Colonic mucosa (tissue), 4 donors: ENCODE results near the gene TNFAIP8. TPM values are rescaled to one million over a fixed set of nuclear protein-coding genes. Genes with fewer than 3 reads are reported as not detected.

Experiments
- DNase-seq: peaks from one replicate; pipeline ENCODE4 v3.0.0-alpha.2; 2020
- H3K27ac ChIP-seq: fragments of 200-600 bp; one replicate; pipeline ENCODE4 v1.8.0; 2021
- H3K27me3 ChIP-seq: fragments of 200-600 bp; one replicate; pipeline ENCODE4 v1.8.0; 2021
- H3K36me3 ChIP-seq: fragments of 200-600 bp; one replicate; pipeline ENCODE4 v1.8.0; 2021
- H3K4me1 ChIP-seq: fragments of 200-600 bp; one replicate; pipeline ENCODE4 v1.8.0; 2021; ENCODE audit warnings: mild to moderate bottlenecking
- H3K4me3 ChIP-seq: fragments of 200-600 bp; one replicate; pipeline ENCODE4 v1.8.0; 2021
- H3K9ac ChIP-seq, 2 donors: one replicate each; pipeline ENCODE4 v1.7.0; 2013; ENCODE audit warnings: control low read depth in 2 of 2, low read depth in 2 of 2, low read length in 2 of 2
- H3K9me3 ChIP-seq: fragments of 200-600 bp; one replicate; pipeline ENCODE4 v1.8.0; 2021
- CTCF ChIP-seq: fragments of 200-600 bp; IDR thresholded peaks from one replicate; pipeline ENCODE4 v1.8.0; 2022; ENCODE audit warnings: antibody characterized with exemption, mild to moderate bottlenecking
- intact Hi-C: fragments of 100-400 bp; cut with DNase I; formaldehyde crosslinking; loops from one replicate; pipeline ENCODE4 v1.14.1; 2022
- total RNA-seq, 2 donors: library from RNA; stranded (reverse); fragmentation: NEBNext Ultra II Directional in 1 of 2; extraction: Animal tissue kit (Norgen Biotek cat#: 25700) in 1 of 2; gene quantifications; one replicate each; pipeline ENCODE4 v1.2.1, GENCODE V29; 2021
- donor health status: healthy.
- donor health status: DM: no; HTN: no; CAD: no.
- donor health status: DM: no; HTN: no; CAD: no.

TNFAIP8 gene
- total RNA-seq, 2 donors from 2014 or later = 11.0 to 12.7 TPM

DNA sequence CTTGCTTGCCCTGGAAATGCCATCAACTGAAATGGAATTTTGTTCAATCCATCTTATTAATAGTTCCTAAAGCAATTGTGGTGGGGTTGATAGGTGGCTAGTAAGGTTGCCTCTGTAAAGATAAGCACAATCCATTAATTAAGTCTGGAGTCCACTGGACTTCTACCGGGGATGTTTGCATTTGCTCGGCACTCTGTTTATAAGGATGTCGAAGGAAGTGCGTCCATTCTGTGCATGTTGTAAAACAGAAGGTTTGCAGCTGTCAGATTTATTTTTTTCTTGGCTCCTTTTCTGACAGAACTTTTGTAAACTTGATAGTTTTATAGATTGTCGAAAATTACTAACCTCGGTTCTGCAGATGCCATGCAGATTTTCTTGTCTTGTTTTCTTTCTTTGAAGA, 12.8 kb upstream of the TNFAIP8 start:
- Histone ChIP-seq H3K9ac (no peak overlapping the region), H3K36me3 (no peaks in the 10 kb centered on the region), H3K27ac (peak overlapping the region; percentile 24), H3K9me3 (no peaks in the 10 kb centered on the region), H3K4me3 (no peak overlapping the region), H3K4me1 (no peaks in the 10 kb centered on the region), H3K27me3 (no peaks in the 10 kb centered on the region)
- DNase-seq = no peak
- intact Hi-C loops = no loop called here
- TF ChIP-seq CTCF = no peak

DNA sequence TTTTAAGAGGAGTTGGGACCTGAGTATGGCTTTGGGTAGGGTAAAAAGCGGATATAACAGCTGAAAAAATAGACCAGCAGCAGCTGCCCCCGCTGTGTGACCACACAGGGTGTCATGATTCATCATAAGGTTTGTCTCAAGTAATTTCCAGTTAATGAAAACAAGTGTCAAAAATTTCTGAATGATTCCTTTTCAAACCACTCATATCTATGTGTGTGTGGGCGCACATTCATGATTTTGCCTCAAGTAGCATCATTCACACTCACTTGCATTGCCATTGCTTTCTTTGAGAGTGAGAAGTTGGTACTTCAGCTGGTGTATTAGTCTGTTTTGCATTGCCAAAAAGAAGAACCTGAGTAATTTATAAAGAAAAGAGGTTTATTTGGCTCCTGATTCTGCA, 12.1 kb upstream of the TNFAIP8 start:
- H3K4me3 ChIP-seq = no peak overlapping the region
- peaks cover under 1% of the 10 kb centered on the region for H3K4me1 ChIP-seq
- no peaks in the 10 kb centered on the region for H3K36me3 ChIP-seq
- no peaks in the 10 kb centered on the region for H3K9me3 ChIP-seq
- no peak overlapping the region for H3K9ac ChIP-seq
- no peak for DNase-seq
- H3K27me3 ChIP-seq = no peaks in the 10 kb centered on the region
- H3K27ac ChIP-seq = no peak overlapping the region
- no peak for TF ChIP-seq CTCF
- intact Hi-C loops = no loop called here

DNA sequence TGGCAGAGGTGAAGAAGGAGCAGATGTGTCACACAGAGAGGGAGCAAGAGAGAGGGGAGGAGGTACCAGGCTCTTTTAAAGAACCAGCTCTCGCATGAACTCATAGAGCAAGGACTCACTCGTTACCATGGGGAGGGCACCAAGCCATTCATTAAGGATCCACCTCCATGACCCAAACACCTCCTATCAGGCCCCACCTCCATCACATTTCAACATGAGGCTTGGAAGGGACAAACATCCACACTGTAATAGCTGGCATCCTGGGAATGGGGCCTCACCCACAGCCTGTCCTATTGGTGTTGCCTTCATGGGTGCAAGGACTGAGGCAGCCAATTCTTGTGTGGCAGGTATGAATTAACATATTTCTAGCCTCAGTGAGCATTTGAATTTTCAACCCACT, 11.6 kb upstream of the TNFAIP8 start:
- H3K36me3 ChIP-seq = no peaks in the 10 kb centered on the region
- H3K9ac ChIP-seq = no peak overlapping the region
- no peaks in the 10 kb centered on the region for H3K9me3 ChIP-seq
- H3K4me3 ChIP-seq = no peak overlapping the region
- no peak for DNase-seq
- no peak for TF ChIP-seq CTCF
- no peaks in the 10 kb centered on the region for H3K27me3 ChIP-seq
- intact Hi-C loops = no loop called here
- H3K27ac ChIP-seq = no peak overlapping the region
- H3K4me1 ChIP-seq = peaks cover 4% of the 10 kb centered on the region

DNA sequence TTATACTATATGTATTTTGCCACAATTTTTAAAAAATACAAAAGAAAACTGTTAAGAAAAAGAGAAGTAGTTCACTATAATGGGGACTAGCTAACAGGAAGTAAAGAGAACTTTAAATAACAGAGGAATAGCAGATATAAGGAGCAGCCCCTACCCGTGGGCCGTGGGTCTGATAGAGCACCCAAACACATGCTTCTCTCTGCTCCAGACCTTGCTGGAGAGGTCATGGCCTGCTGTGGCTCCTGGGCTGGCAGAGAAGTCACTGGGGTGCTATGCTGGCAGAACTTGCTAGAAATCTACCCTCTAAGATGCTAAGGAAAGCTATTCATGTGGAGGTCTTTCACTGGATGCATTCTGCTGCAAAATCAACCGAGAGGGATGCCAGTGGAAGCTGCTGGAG, 10.0 kb upstream of the TNFAIP8 start:
- H3K9ac ChIP-seq = no peak overlapping the region
- no peak for TF ChIP-seq CTCF
- no peaks in the 10 kb centered on the region for H3K36me3 ChIP-seq
- H3K27me3 ChIP-seq = no peaks in the 10 kb centered on the region
- intact Hi-C loops = no loop called here
- H3K27ac ChIP-seq = no peak overlapping the region
- H3K4me3 ChIP-seq = no peak overlapping the region
- peaks cover 4% of the 10 kb centered on the region for H3K4me1 ChIP-seq
- H3K9me3 ChIP-seq = no peaks in the 10 kb centered on the region
- DNase-seq = no peak

DNA sequence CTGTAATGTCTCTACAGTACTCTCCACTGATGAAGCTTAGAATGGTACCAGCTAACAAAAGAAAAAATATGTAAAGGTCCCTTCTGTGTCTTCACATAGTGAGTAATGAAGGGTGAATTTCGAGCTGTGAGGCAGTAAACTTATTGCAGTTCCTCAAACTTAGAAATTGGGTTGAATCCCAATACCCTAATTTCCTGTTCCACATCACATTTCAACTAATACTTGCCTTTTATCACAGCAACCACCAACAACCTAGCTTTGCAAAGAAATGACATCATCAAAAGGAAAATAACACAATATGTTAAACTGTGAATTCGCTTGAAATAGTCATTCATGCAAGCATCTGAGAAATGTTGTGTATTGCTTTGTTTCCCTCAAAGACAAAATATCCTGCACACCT, 9.4 kb upstream of the TNFAIP8 start:
- Histone ChIP-seq H3K27me3 (no peaks in the 10 kb centered on the region), H3K4me3 (no peak overlapping the region), H3K9ac (no peak overlapping the region), H3K27ac (no peak overlapping the region), H3K4me1 (peaks cover 4% of the 10 kb centered on the region), H3K36me3 (no peaks in the 10 kb centered on the region), H3K9me3 (no peaks in the 10 kb centered on the region)
- no peak for TF ChIP-seq CTCF
- no peak for DNase-seq
- intact Hi-C loops = no loop called here

- Histone ChIP-seq H3K4me3 (no peak overlapping the region), H3K27ac (no peak overlapping the region), H3K9me3 (no peaks in the 10 kb centered on the region), H3K36me3 (no peaks in the 10 kb centered on the region), H3K27me3 (no peaks in the 10 kb centered on the region), H3K9ac (no peak overlapping the region), H3K4me1 (peaks cover 4% of the 10 kb centered on the region)
- intact Hi-C loops = no loop called here
- no peak for DNase-seq
- no peak for TF ChIP-seq CTCF
These were observed 8.2 kb upstream of the TNFAIP8 start for GRCh38 chr5:119347574-119347973.
